Neural cell (in vitro differentiated cells): ENCODE results near the gene SRPX.
A peak's percentile ranks its signal among the peaks of the same experiment; 100 is the strongest.

Source experiments
- CTCF ChIP-seq: fragments of 450-650 bp; IDR thresholded peaks from 2 replicates; pipeline ENCODE4 v1.5.1; 2014; ENCODE audit warnings: antibody characterized with exemption, mild to moderate bottlenecking, moderate library complexity; ENCODE audit not compliant: poor library complexity, severe bottlenecking
- RAD21 ChIP-seq: fragments of 450-650 bp; conservative IDR thresholded peaks from 2 replicates; pipeline ENCODE4 v1.6.1; 2014; ENCODE audit warnings: antibody characterized with exemption, mild to moderate bottlenecking, moderate library complexity

- TF ChIP-seq RAD21 = no peak
- peak; percentile 30 for TF ChIP-seq CTCF
Measured at GRCh38 chrX:38220024-38220414, 652 bp downstream of the SRPX start.
